Prostate gland (tissue), 2 donors: ENCODE results near the gene ENPP6.
"Not testable (repeated sequence)": the region's sequence is repeated elsewhere in the genome, so short reads cannot be mapped to it uniquely, and the experiment has no call there.

Source experiments
- CTCF ChIP-seq, 4 experiments: fragments of 200-600 bp in 2 of 4; fragments of 450-650 bp in 2 of 4; sonication (generic) in 2 of 4; IDR thresholded peaks; 1 replicate in 3 of 4; 2 replicates in 1 of 4; pipeline ENCODE4 v1.5.1; 2016 to 2019; ENCODE audit warnings: antibody characterized with exemption in 4 of 4, mild to moderate bottlenecking in 2 of 4, moderate library complexity in 2 of 4
- POLR2AphosphoS5 ChIP-seq: sonication (generic); formaldehyde crosslinking; IDR thresholded peaks from one replicate; pipeline ENCODE4 v1.6.1; 2017; ENCODE audit warnings: antibody characterized with exemption

GRCh38 chr4:184207734-184208607 lies 9.7 kb downstream of the ENPP6 start:
- TF ChIP-seq CTCF (IDR thresholded peaks at IDR 0.05); POLR2AphosphoS5: not testable (repeated sequence)
